ENCODE measurements around the gene FKBP1B.

FKBP1B gene

GRCh38 chr2:24111407-24111901 lies 61.9 kb downstream of the FKBP1B start:
- DNase-seq (ENCODE audit: low read depth, low spot score) = no peak
- no peak overlapping the region for H3K4me3 ChIP-seq
- no peak for TF ChIP-seq EZH2 (IDR thresholded peaks at IDR 0.05)
- no peak for TF ChIP-seq POLR2AphosphoS5 (IDR thresholded peaks at IDR 0.05; ENCODE audit: borderline replicate concordance, low read depth, low read length)
- no peak for TF ChIP-seq FOXP2 (optimal IDR thresholded peaks at IDR 0.05; ENCODE audit: control extremely low read depth, extremely low read length, insufficient read depth)
- H3K36me3 ChIP-seq (ENCODE audit: insufficient read depth, low read length) = no peaks in the 10 kb centered on the region
- H3K9ac ChIP-seq (ENCODE audit: insufficient read length) = no peak overlapping the region
- H3K9me3 ChIP-seq (ENCODE audit: low read depth, low read length) = no peaks in the 10 kb centered on the region
- no peak overlapping the region for H3K27ac ChIP-seq
